WERI-Rb-1 (cell line): Measurements from ENCODE around the gene SMIM5.

Experiments
- DNase-seq: peaks from one replicate; pipeline ENCODE4 v3.0.0-alpha.2; 2020
- H3K27ac ChIP-seq: fragments of 250-450 bp; sonication (Bioruptor Pico); 2 replicates; pipeline ENCODE4 v1.5.1; 2020; ENCODE audit warnings: mild to moderate bottlenecking, moderate library complexity
- H3K27me3 ChIP-seq: fragments of 250-450 bp; sonication (Bioruptor Pico); 2 replicates; pipeline ENCODE4 v1.5.1; 2021; ENCODE audit warnings: mild to moderate bottlenecking, low read depth, moderate library complexity; ENCODE audit not compliant: insufficient read depth, severe bottlenecking
- H3K36me3 ChIP-seq: fragments of 250-450 bp; sonication (Bioruptor Pico); 2 replicates; pipeline ENCODE4 v1.5.1; 2020; ENCODE audit warnings: mild to moderate bottlenecking, moderate library complexity
- H3K4me3 ChIP-seq: 2 replicates; pipeline ENCODE4 v1.5.1; 2011; ENCODE audit warnings: low read depth, mild to moderate bottlenecking, control low read depth, low read length
- H3K9me3 ChIP-seq: fragments of 250-450 bp; sonication (Bioruptor Pico); 2 replicates; pipeline ENCODE4 v1.5.1; 2021; ENCODE audit warnings: mild to moderate bottlenecking, moderate library complexity; ENCODE audit not compliant: severe bottlenecking
- TF ChIP-seq, protein P1 (sequence below): IDR thresholded peaks from 2 replicates; pipeline ENCODE4 v1.5.1; 2011; ENCODE audit warnings: low read depth, mild to moderate bottlenecking, control low read depth, inconsistent platforms, low read length

The SMIM5 gene

DNA sequence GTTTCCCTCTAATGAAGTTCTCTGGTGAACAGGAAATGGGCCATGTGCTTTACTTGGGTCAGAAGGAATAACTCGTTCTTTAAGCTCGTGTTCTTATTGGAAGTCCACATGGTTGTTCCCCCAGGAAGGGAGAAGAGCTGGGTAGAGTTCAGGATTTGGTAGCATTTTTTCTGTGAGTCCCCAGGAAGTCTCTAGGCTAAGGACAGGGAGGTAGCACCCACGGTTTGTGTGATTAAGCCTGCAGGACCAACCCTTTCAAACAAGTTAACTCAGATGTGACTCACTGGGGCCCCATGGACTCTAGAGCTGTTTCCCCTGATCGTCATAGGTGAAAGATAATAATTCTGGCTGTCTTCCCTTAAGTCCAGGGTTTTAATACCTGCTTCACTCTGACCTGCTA lies 50.3 kb downstream of the SMIM5 start:
- TF ChIP-seq, protein P1, sequence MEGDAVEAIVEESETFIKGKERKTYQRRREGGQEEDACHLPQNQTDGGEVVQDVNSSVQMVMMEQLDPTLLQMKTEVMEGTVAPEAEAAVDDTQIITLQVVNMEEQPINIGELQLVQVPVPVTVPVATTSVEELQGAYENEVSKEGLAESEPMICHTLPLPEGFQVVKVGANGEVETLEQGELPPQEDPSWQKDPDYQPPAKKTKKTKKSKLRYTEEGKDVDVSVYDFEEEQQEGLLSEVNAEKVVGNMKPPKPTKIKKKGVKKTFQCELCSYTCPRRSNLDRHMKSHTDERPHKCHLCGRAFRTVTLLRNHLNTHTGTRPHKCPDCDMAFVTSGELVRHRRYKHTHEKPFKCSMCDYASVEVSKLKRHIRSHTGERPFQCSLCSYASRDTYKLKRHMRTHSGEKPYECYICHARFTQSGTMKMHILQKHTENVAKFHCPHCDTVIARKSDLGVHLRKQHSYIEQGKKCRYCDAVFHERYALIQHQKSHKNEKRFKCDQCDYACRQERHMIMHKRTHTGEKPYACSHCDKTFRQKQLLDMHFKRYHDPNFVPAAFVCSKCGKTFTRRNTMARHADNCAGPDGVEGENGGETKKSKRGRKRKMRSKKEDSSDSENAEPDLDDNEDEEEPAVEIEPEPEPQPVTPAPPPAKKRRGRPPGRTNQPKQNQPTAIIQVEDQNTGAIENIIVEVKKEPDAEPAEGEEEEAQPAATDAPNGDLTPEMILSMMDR: no peak
- DNase-seq: no peak
- Histone ChIP-seq H3K9me3 (no peaks in the 10 kb centered on the region), H3K36me3 (peaks cover 58% of the 10 kb centered on the region), H3K4me3 (no peak overlapping the region), H3K27ac (no peak overlapping the region), H3K27me3 (no peaks in the 10 kb centered on the region)

- DNase-seq: no peak
- Histone ChIP-seq H3K9me3 (no peaks in the 10 kb centered on the region), H3K4me3 (no peak overlapping the region), H3K27me3 (no peaks in the 10 kb centered on the region), H3K27ac (no peak overlapping the region), H3K36me3 (peaks cover 56% of the 10 kb centered on the region)
- TF ChIP-seq, protein P1: no peak
These were observed 51.0 kb downstream of the SMIM5 start for GRCh38 chr17:75684249-75684648.

DNA sequence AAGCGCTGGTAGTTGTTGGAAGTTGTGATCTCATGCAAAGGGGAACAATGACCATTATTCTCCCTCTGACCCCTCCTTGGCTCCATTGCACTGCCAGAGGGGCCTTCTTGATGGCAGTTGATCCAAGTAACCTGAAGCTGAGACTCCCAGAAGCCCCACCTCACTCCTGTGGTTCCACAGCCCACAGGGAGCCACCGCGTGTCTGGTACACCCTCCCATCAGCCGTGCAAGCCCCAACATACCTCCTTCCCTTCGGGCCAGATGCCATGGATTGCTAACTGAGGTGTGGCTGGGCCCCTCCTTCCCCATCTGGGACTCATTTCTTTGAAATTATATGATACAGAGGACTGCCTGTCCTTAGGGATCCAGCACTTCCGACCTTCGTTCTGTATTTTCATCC lies 51.7 kb downstream of the SMIM5 start:
- H3K4me3 ChIP-seq: no peak overlapping the region
- H3K36me3 ChIP-seq: peaks cover 54% of the 10 kb centered on the region
- DNase-seq: no peak
- TF ChIP-seq, protein P1: no peak
- no peaks in the 10 kb centered on the region for H3K27me3 ChIP-seq
- no peak overlapping the region for H3K27ac ChIP-seq
- no peaks in the 10 kb centered on the region for H3K9me3 ChIP-seq

GRCh38 chr17:75685499-75685898 lies 52.3 kb downstream of the SMIM5 start:
- TF ChIP-seq, protein P1: no peak
- H3K4me3 ChIP-seq: no peak overlapping the region
- H3K27me3 ChIP-seq: no peaks in the 10 kb centered on the region
- no peak overlapping the region for H3K27ac ChIP-seq
- no peaks in the 10 kb centered on the region for H3K9me3 ChIP-seq
- DNase-seq: no peak
- peaks cover 54% of the 10 kb centered on the region for H3K36me3 ChIP-seq

DNA sequence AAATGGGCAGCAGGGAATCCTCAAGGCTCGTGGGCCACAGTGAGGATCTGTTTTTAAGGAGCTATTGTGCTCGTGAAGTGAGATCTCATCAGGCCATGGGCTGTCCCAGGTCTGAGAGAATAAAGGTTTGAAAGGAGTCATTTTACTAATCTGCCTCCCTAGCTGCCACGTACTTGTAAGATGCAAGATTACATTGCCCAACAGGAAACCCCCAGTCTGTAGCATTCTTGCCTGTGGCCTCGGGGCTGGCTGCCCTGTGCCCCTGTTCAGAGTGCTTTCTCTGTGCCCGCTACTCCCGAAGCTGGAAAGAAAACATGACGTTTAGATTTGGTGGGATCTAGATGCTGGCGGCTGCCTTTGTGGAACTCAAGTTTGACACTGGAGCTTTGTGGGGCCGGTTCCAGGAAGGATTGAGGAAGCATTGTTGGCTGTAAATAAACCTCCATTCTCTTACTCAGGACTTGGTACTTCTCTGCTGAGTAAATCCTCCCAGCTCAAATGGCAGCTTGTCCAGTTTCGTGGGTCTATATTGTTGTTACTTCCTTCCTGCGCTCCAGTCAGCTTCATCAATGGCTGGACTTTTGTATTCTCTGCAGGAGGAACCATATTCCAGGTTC lies 55.1 kb downstream of the SMIM5 start:
- no peaks in the 10 kb centered on the region for H3K9me3 ChIP-seq
- peaks cover 58% of the 10 kb centered on the region for H3K36me3 ChIP-seq
- H3K4me3 ChIP-seq: no peak overlapping the region
- TF ChIP-seq, protein P1: no peak
- H3K27me3 ChIP-seq: no peaks in the 10 kb centered on the region
- DNase-seq: no peak
- H3K27ac ChIP-seq: no peak overlapping the region

- no peaks in the 10 kb centered on the region for H3K9me3 ChIP-seq
- peaks cover 61% of the 10 kb centered on the region for H3K36me3 ChIP-seq
- no peak overlapping the region for H3K4me3 ChIP-seq
- no peaks in the 10 kb centered on the region for H3K27me3 ChIP-seq
- H3K27ac ChIP-seq: no peak overlapping the region
- no peak for DNase-seq
- TF ChIP-seq, protein P1: no peak
These were observed 56.2 kb downstream of the SMIM5 start for GRCh38 chr17:75689441-75689873.
